BLaER1 (cell line): ENCODE results near the gene NRROS.

Experiments used
- H3K27ac ChIP-seq: shearing (Covaris generic); formaldehyde crosslinking; 2 replicates; pipeline ENCODE4 v1.8.1; 2022
- H3K27me3 ChIP-seq: shearing (Covaris generic); formaldehyde crosslinking; 2 replicates; pipeline ENCODE4 v1.8.1; 2022
- H3K36me3 ChIP-seq: shearing (Covaris generic); formaldehyde crosslinking; 2 replicates; pipeline ENCODE4 v1.8.1; 2022
- H3K4me1 ChIP-seq: shearing (Covaris generic); formaldehyde crosslinking; 2 replicates; pipeline ENCODE4 v1.8.1; 2022
- H3K4me2 ChIP-seq: shearing (Covaris generic); formaldehyde crosslinking; 2 replicates; pipeline ENCODE4 v1.8.1; 2022
- H3K4me3 ChIP-seq: shearing (Covaris generic); formaldehyde crosslinking; 2 replicates; pipeline ENCODE4 v1.8.1; 2022
- H3K9ac ChIP-seq: shearing (Covaris generic); formaldehyde crosslinking; 2 replicates; pipeline ENCODE4 v1.8.1; 2022
- H3K9me3 ChIP-seq: shearing (Covaris generic); formaldehyde crosslinking; 2 replicates; pipeline ENCODE4 v1.8.1; 2022
- H4K20me1 ChIP-seq: shearing (Covaris generic); formaldehyde crosslinking; 2 replicates; pipeline ENCODE4 v1.8.1; 2022
- Cebpa-rat ChIP-seq: shearing (Covaris generic); IDR thresholded peaks from 2 replicates; pipeline ENCODE4 v1.8.1; 2022

NRROS gene

DNA sequence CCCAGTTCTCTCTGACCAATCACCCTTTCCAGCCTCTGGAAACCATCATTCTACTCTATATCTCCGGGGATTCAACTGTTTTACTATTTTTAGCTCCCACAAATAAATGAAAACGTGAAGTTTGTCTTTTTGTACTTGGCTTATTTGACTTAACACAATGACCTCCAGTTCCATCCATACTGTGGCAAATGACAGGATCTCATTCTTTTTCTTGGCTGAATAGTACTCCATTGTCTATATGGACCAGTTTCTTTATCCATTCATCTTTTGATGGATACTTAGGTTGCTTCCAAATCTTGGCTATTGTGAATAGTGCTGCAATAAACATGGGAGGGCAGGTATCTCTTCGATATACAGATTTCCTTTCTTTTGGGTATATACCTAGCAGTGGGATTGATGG lies 34.1 kb downstream of the NRROS start:
- no peak overlapping the region for H3K9ac ChIP-seq
- H4K20me1 ChIP-seq: no peaks in the 10 kb centered on the region
- no peak overlapping the region for H3K4me3 ChIP-seq
- no peaks in the 10 kb centered on the region for H3K27me3 ChIP-seq
- H3K36me3 ChIP-seq: peaks cover 6% of the 10 kb centered on the region; the same call in 1 of the 2 replicates
- no peak overlapping the region for H3K27ac ChIP-seq
- peaks cover 22% of the 10 kb centered on the region for H3K9me3 ChIP-seq
- H3K4me1 ChIP-seq: peaks cover 45% of the 10 kb centered on the region
- TF ChIP-seq Cebpa-rat: no peak
- no peak overlapping the region for H3K4me2 ChIP-seq

GRCh38 chr3:196677353-196677752 lies 37.9 kb downstream of the NRROS start:
- no peak for TF ChIP-seq Cebpa-rat
- Histone ChIP-seq H3K9me3 (peaks cover 36% of the 10 kb centered on the region), H3K27me3 (no peaks in the 10 kb centered on the region), H3K27ac (no peak overlapping the region), H3K4me2 (no peak overlapping the region), H3K36me3 (peaks cover 13% of the 10 kb centered on the region), H3K9ac (no peak overlapping the region), H4K20me1 (no peaks in the 10 kb centered on the region), H3K4me1 (peaks cover 7% of the 10 kb centered on the region), H3K4me3 (no peak overlapping the region)

GRCh38 chr3:196677931-196678330 lies 38.4 kb downstream of the NRROS start:
- Histone ChIP-seq H4K20me1 (no peaks in the 10 kb centered on the region), H3K4me2 (no peak overlapping the region), H3K27me3 (no peaks in the 10 kb centered on the region), H3K4me3 (no peak overlapping the region), H3K27ac (0 out of 2 replicates have a peak overlapping the region, but pooled peaks have one; percentile 4), H3K36me3 (peaks cover 19% of the 10 kb centered on the region), H3K9me3 (peaks cover 42% of the 10 kb centered on the region), H3K4me1 (peaks cover 2% of the 10 kb centered on the region), H3K9ac (no peak overlapping the region)
- no peak for TF ChIP-seq Cebpa-rat

- H3K9ac ChIP-seq: no peak overlapping the region; the same call in 1 of the 2 replicates
These were observed 45.3 kb downstream of the NRROS start for GRCh38 chr3:196684548-196685407.

DNA sequence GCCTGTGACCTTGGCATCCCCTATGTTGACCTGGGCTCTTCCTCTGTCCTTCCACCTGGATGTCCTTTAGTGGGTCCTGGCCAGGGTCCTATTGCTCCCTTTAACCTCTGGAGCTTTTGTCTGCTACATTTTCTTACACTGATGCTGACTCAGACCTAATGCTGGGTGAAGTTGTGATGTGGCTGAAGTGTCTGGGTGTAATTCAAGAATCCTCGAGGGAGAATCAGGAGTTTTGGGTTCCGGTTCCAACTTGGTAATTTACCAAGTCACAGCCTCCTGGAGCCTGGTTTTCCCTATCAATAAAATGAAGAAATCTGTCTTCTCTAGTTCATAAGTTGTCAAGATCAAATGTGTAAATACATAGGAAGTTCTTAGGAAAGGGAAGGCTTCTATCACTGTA lies 46.9 kb downstream of the NRROS start:
- H3K4me3 ChIP-seq: no peak overlapping the region
- H3K9me3 ChIP-seq: peaks cover 22% of the 10 kb centered on the region
- no peak overlapping the region for H3K27ac ChIP-seq
- no peaks in the 10 kb centered on the region for H4K20me1 ChIP-seq
- TF ChIP-seq Cebpa-rat: no peak
- 0 out of 2 replicates have a peak overlapping the region, but pooled peaks have one; percentile 2 for H3K4me2 ChIP-seq
- no peak overlapping the region for H3K9ac ChIP-seq
- H3K4me1 ChIP-seq: peaks cover 49% of the 10 kb centered on the region
- H3K36me3 ChIP-seq: peaks cover 19% of the 10 kb centered on the region
- no peaks in the 10 kb centered on the region for H3K27me3 ChIP-seq

More at GRCh38 chr3:196684548-196685407, 45.3 kb downstream of the NRROS start:
- Histone ChIP-seq H3K4me2 (peak overlapping the region; percentile 51), H3K36me3 (peaks cover 19% of the 10 kb centered on the region), H3K4me3 (no peak overlapping the region), H3K27me3 (no peaks in the 10 kb centered on the region), H3K27ac (0 out of 2 replicates have a peak overlapping the region, but pooled peaks have one; percentile 35), H3K4me1 (peaks cover 42% of the 10 kb centered on the region), H4K20me1 (no peaks in the 10 kb centered on the region), H3K9me3 (peaks cover 27% of the 10 kb centered on the region)
- TF ChIP-seq Cebpa-rat: no peak

- Histone ChIP-seq H3K27ac (0 out of 2 replicates have a peak overlapping the region, but pooled peaks have one; percentile 0), H3K4me2 (peak overlapping the region; percentile 31), H3K9ac (no peak overlapping the region), H3K9me3 (peaks cover 3% of the 10 kb centered on the region), H3K27me3 (no peaks in the 10 kb centered on the region), H3K4me1 (peaks cover 49% of the 10 kb centered on the region), H3K36me3 (0 out of 2 replicates have a peak, but pooled peaks cover 2% of the 10 kb centered on the region), H4K20me1 (no peaks in the 10 kb centered on the region), H3K4me3 (no peak overlapping the region)
- TF ChIP-seq Cebpa-rat: peak; percentile 50; the same call in 1 of the 2 replicates
These were observed 48.9 kb downstream of the NRROS start for GRCh38 chr3:196688349-196688748.

DNA sequence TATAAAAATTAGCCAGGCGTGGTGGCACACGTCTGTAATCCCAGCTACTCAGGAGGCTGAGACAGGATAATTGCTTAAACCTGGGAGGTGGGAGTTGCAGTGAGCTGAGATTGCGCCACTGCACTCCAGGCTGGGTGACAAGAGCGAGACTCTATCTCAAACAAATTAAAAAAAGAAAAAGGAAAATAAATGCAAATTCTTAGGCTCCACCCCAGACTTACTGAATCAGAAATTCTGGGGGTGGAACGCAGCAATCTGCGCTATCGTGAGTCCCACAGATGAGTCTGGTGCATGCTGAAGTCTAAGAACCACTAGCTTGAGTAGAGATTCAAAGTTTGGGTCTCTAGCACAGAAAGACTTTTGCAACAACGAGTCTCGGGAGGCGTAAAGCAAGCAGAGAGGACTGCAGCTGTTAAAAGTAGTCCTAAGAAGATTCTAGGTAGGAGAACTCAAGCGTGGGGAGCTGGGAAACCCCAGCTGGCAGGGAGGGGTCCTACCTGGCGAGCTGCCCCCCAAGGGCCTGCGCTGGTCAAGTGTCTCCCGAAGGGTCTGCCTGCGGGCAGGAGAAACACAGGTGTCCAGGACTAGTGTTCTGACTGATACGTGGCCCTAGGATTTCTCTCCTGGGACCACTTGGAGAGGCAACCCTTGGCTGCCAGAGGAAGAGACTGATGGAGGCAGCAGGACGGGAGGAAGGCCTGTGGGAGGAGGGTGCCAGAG lies 50.6 kb downstream of the NRROS start:
- H3K27me3 ChIP-seq: no peaks in the 10 kb centered on the region
- H3K36me3 ChIP-seq: no peaks in the 10 kb centered on the region
- no peak overlapping the region; the same call in 1 of the 2 replicates for H3K9ac ChIP-seq
- H3K4me2 ChIP-seq: peak overlapping the region; percentile 24; the same call in 1 of the 2 replicates
- no peaks in the 10 kb centered on the region for H3K9me3 ChIP-seq
- H3K27ac ChIP-seq: no peak overlapping the region
- no peak for TF ChIP-seq Cebpa-rat
- H3K4me1 ChIP-seq: peaks cover 47% of the 10 kb centered on the region
- H3K4me3 ChIP-seq: no peak overlapping the region
- no peaks in the 10 kb centered on the region for H4K20me1 ChIP-seq

DNA sequence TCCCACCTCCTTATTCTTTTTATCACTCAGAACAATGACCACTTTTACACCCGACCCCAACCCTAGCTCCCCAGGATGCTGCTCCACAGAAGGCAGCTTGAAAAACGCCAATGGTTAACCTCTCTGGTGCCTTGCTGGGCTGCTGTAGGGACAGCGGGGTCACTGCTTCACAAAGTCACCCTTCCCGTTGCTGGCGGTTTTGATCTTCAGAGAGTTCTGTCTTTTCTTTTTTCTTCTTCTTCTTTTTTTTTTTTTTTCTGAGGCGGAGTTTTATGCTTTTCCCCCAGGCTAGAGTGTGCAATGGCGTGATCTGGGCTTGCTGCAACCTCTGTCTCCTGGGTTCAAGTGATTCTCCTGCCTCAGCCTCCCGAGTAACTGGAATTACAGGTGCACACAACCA lies 51.9 kb downstream of the NRROS start:
- Histone ChIP-seq H3K4me2 (no peak overlapping the region), H3K27ac (no peak overlapping the region), H3K4me3 (no peak overlapping the region), H4K20me1 (no peaks in the 10 kb centered on the region), H3K27me3 (no peaks in the 10 kb centered on the region), H3K4me1 (peaks cover 34% of the 10 kb centered on the region), H3K9ac (no peak overlapping the region), H3K36me3 (no peaks in the 10 kb centered on the region), H3K9me3 (no peaks in the 10 kb centered on the region)
- no peak for TF ChIP-seq Cebpa-rat

- Histone ChIP-seq H3K9me3 (no peaks in the 10 kb centered on the region), H3K27me3 (no peaks in the 10 kb centered on the region), H4K20me1 (no peaks in the 10 kb centered on the region), H3K27ac (no peak overlapping the region), H3K9ac (no peak overlapping the region), H3K4me1 (peaks cover 27% of the 10 kb centered on the region), H3K36me3 (no peaks in the 10 kb centered on the region), H3K4me3 (no peak overlapping the region), H3K4me2 (no peak overlapping the region)
- TF ChIP-seq Cebpa-rat: no peak
These were observed 54.7 kb downstream of the NRROS start for GRCh38 chr3:196694202-196694638.
